NCI-H774 (cell line): ENCODE results near the gene TSPAN31.

Experiments used
- DNase-seq: peaks from one replicate; lab custom pipeline; 2025; lab: John Stamatoyannopoulos, UW

Gene TSPAN31

GRCh38 chr12:57752668-57753000, 7.8 kb downstream of the TSPAN31 start:
- no peak for DNase-seq

GRCh38 chr12:57753756-57754337, 9.0 kb downstream of the TSPAN31 start:
- DNase-seq = no peak

GRCh38 chr12:57754411-57755193, 9.8 kb downstream of the TSPAN31 start, which contains the start of gene MARCHF9:
Gene MARCHF9 (plus strand): TSS chr12:57755103. CDS start chr12:57755529, 426 bp downstream.
- DNase-seq = peak; percentile 87

- no peak for DNase-seq
Measured at GRCh38 chr12:57755194-57755453, 10.3 kb downstream of the TSPAN31 start.

- peak; percentile 30 for DNase-seq
Measured at GRCh38 chr12:57755454-57756372, 10.9 kb downstream of the TSPAN31 start.

GRCh38 chr12:57756406-57757341, 11.8 kb downstream of the TSPAN31 start:
- no peak for DNase-seq

GRCh38 chr12:57757771-57758170, 12.9 kb downstream of the TSPAN31 start:
- DNase-seq = no peak

- DNase-seq = no peak
Measured at GRCh38 chr12:57758552-57759359, 13.9 kb downstream of the TSPAN31 start.

- DNase-seq = peak; percentile 34
Measured at GRCh38 chr12:57759360-57759980, 14.6 kb downstream of the TSPAN31 start.

- DNase-seq = no peak
Measured at GRCh38 chr12:57760347-57760982, 15.6 kb downstream of the TSPAN31 start.

- DNase-seq = no peak
Measured at GRCh38 chr12:57761391-57761998, 16.7 kb downstream of the TSPAN31 start.

GRCh38 chr12:57762463-57762862, 17.6 kb downstream of the TSPAN31 start:
- no peak for DNase-seq

GRCh38 chr12:57763881-57764661, 19.2 kb downstream of the TSPAN31 start:
- no peak for DNase-seq

GRCh38 chr12:57764662-57765002, 19.8 kb downstream of the TSPAN31 start:
- peak; percentile 63 for DNase-seq

GRCh38 chr12:57765003-57765697, 20.3 kb downstream of the TSPAN31 start:
- no peak for DNase-seq

GRCh38 chr12:57765698-57766463, 21.0 kb downstream of the TSPAN31 start:
- no peak for DNase-seq
